NCI-H82 treated with DMSO at 0.1 percent for 48 hours (cell line): ENCODE data around the gene STEAP4.
"Not testable (repeated sequence)": the region's sequence is repeated elsewhere in the genome, so short reads cannot be mapped to it uniquely, and the experiment has no call there.

ENCODE experiments used
- DNase-seq: peaks from one replicate; lab custom pipeline; 2025; ENCODE audit not compliant: unreplicated experiment; lab: John Stamatoyannopoulos, UW

STEAP4 gene

GRCh38 chr7:88269586-88269985 is 37.1 kb downstream of the STEAP4 start:
- DNase-seq = no peak

- no peak for DNase-seq
These were observed 37.8 kb downstream of the STEAP4 start for GRCh38 chr7:88268858-88269257.

- DNase-seq = no peak
These were observed 38.6 kb downstream of the STEAP4 start for GRCh38 chr7:88268051-88268450.

DNA sequence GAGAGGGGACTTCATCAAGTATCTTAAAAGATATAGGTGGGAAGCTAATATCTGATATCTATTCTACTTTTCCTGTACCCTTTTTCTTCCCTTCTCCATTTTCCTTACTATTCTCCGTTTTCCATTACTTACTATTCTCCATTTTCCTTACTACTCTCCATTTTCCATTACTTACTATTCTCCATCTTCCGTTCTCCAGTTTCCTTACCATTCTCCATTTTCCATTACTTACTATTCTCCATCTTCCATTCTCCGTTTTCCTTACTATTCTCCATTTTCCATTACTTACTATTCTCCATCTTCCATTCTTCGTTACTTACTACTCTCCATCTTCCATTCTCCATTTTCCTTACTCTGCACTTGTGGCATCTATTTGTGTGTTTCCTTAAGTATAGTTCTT is 39.3 kb downstream of the STEAP4 start:
- DNase-seq = no peak

DNA sequence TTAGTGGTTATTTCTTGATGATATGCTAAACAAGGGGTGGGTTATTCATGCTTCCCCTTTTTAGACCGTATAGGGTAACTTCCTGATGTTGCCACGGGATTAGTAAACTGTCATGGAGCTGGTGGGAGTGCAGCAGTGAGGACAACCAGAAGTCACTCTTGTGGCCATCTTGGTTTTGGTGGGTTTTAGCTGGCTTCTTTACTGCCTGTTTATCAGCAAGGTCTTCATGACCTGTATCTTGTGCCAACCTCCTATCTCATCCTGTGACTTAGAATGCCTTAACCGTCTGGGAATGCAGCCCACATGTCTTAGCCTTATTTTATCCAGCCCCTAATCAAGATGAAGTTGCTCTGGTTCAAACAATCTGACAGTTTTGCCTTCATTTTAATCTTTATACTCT is 41.7 kb downstream of the STEAP4 start:
- not testable (repeated sequence) for DNase-seq

- no peak for DNase-seq
These were observed 44.1 kb downstream of the STEAP4 start for GRCh38 chr7:88262562-88262961.

GRCh38 chr7:88260719-88261118 is 46.0 kb downstream of the STEAP4 start:
- no peak for DNase-seq

GRCh38 chr7:88259656-88260380 is 46.9 kb downstream of the STEAP4 start:
- no peak for DNase-seq

GRCh38 chr7:88258296-88258695 is 48.4 kb downstream of the STEAP4 start:
- not testable (repeated sequence) for DNase-seq

GRCh38 chr7:88256906-88257305 is 49.8 kb downstream of the STEAP4 start:
- DNase-seq = no peak

- no peak for DNase-seq
These were observed 51.8 kb downstream of the STEAP4 start for GRCh38 chr7:88254721-88255424.

DNA sequence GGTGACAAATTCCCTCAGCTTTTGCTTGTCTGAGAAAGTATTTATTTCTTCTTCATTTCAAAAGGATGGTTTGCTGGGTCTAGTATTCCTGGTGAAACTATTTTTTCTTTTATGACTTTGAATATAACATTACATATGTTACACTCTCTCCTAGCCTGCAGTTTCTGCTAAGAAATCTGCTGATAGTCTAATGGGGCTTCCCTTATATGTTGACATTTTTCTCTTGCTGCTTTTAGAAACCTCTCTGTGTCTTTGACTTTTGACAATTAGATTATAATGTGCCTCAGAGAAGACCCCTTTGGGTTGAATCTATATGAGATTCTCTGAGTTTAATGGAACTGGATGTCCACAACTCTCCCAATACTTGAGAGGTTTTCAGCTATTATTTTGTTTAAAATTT is 53.1 kb downstream of the STEAP4 start:
- no peak for DNase-seq

- no peak for DNase-seq
These were observed 62.4 kb downstream of the STEAP4 start for GRCh38 chr7:88244258-88244657.

DNA sequence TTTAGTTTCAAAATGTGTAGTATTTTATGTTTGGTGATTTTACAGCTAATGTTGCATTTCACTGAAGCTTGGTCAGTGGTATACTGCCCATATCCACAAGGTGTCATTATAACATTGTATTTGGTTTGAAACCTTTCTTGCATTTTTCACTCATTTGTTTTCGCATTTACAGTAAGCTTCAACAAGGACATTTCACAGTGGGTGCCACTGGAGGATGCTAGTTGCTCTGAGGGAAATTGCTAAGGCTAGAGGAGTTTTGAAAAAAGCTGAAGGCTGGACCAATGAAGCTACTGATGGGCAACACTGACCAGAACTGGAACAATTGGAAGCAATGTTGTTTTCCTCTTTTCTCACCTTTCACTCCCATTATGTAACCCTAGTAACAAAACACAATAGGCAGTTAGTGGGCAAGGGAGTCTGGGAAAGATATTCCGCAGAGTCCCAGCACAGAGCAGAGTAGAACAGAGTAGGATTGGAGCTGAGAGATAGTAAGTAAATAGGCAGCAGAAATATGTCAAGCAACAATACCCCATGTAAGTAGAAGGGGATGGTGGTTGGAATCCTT is 63.3 kb downstream of the STEAP4 start:
- DNase-seq = no peak

DNA sequence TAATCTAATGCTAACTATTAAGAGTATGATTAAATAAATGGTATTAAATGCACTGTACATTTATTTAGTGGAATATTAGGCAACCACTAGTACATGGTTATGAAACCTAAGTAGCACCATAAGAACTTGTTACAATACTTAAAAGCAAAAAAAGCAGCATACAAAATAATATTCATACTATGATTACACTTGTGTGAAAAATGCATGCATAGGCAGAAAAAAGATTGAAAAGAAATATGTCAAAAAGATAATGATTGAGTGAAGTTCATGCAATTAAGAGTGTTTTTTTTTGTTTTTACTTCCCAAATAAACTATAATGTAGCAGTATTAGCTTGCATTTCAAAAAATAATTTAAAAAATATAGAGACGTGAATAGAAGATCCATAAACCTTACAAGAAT is 66.8 kb downstream of the STEAP4 start:
- no peak for DNase-seq

DNA sequence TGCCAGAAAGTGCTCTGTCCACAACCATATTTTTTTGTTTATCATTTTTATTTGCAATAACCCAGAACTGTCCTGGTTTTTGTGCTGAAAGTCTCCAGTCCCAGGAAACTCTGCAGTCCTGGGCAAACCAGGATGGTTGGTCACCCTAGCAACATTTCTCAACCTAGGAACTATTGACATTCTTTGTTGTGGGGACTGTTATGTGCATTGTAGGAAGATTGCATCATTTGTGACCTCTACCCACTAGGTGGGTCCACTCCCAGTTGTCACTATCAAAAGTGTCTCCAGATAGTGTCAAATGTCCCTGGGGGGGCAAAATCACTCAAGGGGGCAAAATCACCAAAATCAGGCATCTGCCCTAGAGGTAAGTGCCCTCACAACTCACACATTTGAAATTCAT is 72.9 kb downstream of the STEAP4 start:
- no peak for DNase-seq

GRCh38 chr7:88230646-88231045 is 76.0 kb downstream of the STEAP4 start:
- DNase-seq = no peak

DNA sequence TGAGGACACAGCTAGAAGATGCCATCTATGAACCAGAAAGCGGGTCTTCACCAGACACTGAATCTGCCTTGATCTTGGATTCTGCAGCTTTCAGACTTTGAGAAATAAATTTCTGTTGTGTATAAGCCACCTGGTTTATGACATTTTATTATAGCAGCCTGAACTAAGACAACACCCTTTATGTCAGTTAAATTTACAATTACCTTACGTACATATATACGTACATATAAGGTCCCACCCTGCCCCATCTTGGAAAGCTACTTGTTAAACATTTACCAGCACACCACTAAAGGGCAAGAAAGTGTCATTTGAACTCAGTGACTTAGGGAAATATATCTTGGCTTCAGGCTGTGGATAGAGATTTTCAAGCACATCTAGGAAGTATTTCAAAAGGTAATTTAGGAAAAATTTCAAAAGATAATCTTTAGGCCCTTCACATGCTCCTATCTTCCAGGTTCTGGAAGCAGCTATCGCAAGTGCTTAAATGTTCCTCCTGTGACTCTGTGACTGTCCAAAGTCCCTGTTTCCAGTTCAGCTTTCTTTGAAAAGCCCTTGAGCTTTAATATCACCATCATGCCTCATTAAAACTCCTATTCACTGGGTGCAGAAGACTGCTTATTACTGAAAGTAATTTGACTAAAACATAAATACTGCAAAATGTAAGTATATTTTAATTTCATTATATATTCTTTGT is 77.2 kb downstream of the STEAP4 start:
- no peak for DNase-seq

DNA sequence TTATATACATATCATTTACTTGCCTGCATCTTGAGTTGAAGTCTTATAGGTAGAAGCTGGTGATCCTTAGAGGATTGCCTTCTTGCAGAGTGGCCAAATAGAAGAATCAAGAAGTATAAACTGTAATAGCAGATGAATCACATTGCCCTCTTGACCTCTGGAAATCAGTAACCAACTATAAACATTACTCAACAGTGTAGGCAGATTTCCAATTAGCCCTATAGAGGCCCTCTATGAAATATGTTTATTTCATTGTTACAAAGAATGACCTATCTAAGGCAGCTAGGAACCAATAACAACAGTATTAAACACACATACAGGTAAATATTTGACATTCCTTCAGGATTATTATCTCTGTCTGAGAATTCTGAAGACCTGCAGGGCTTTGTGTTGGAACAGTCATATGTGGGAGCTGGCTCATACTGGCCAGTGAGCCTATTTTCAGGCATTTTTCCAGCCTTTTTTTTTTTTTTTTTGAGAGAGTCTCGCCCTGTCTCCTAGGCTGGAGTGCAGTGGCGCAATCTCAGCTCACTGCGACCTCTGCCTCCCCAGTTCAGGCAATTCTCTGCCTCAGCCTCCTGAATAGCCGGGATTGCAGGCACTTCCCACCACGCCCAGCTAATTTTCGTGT is 79.7 kb downstream of the STEAP4 start:
- no peak for DNase-seq

GRCh38 chr7:88226201-88226600 is 80.5 kb downstream of the STEAP4 start:
- DNase-seq = no peak

DNA sequence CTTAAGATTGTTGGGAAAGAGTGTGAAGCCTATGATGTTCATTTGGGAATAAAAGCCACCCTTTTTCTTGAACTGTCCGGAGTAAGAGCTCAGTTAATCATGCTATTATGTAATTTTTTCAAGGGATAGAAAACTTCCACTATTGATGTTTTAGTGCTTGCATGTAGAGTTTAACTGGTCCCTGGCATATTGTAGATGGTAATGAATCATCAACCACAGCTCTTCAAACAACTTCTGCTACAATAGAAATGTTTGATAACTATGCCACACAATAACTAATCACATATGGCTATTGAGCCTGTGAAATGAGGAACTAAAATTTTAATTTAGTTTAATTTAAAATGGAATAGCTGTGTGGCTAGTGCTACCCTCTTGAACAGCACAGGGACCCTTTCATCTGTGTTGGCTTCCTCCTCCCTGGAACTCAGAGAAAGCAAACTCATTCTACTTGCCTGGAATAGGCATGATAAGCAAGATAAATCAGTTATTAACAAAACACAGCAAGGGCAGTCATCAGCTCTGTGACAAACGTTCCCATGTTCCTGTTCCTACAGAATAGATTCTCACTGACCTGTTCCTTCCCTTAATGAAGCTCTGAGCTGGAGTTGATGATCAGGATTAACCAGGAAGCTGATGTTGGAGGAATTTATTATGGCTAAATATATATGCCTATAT is 82.0 kb downstream of the STEAP4 start:
- no peak for DNase-seq
